Naive B cell (primary cell): Measurements from ENCODE around the gene KPTN. TPM values are rescaled to one million over a fixed set of nuclear protein-coding genes. Genes with fewer than 3 reads are reported as not detected.

Experiments used
- ATAC-seq, 2 donors: fragments of 150-1000 bp; cut with Tn5 transposase; 2 replicates each; pipeline ENCODE4 v1.10.0; 2021; ENCODE audit warnings: low read depth in 2 of 2, mild to moderate bottlenecking in 2 of 2, moderate library complexity in 2 of 2
- DNase-seq: peaks from one replicate; pipeline ENCODE4 v3.0.0; 2022
- H3K27ac Mint-ChIP-seq, 6 donors: one replicate each; pipeline ENCODE4 v1.8.0; 2020 to 2022; ENCODE audit warnings: mild to moderate bottlenecking in 6 of 6, mixed read lengths in 6 of 6, moderate library complexity in 5 of 6, inconsistent platforms in 2 of 6
- H3K27me3 Mint-ChIP-seq, 3 donors: one replicate each; pipeline ENCODE4 v1.8.0; 2021 to 2022; ENCODE audit warnings: mixed read lengths in 3 of 3, mild to moderate bottlenecking in 1 of 3
- H3K36me3 Mint-ChIP-seq, 2 donors: one replicate each; pipeline ENCODE4 v1.8.0; 2020 to 2022; ENCODE audit warnings: mixed read lengths in 2 of 2, inconsistent platforms in 1 of 2, mild to moderate bottlenecking in 1 of 2
- H3K4me1 Mint-ChIP-seq, 3 donors: one replicate each; pipeline ENCODE4 v1.8.0; 2020 to 2022; ENCODE audit warnings: mixed read lengths in 3 of 3, inconsistent platforms in 1 of 3, mild to moderate bottlenecking in 1 of 3, moderate library complexity in 1 of 3
- H3K4me3 Mint-ChIP-seq, 8 donors: one replicate each; pipeline ENCODE4 v1.8.0; 2020 to 2022; ENCODE audit warnings: mild to moderate bottlenecking in 8 of 8, mixed read lengths in 8 of 8, moderate library complexity in 8 of 8, inconsistent platforms in 2 of 8
- H3K9me3 Mint-ChIP-seq, 7 donors: one replicate each; pipeline ENCODE4 v1.8.0; 2020 to 2022; ENCODE audit warnings: mixed read lengths in 7 of 7, mild to moderate bottlenecking in 5 of 7, inconsistent platforms in 2 of 7, moderate library complexity in 1 of 7
- polyA plus RNA-seq, 6 donors: library from polyadenylated mRNA; unstranded; fragments of 300-500 nt; fragmentation: Illumina TruSeq; gene quantifications; one replicate each; pipeline ENCODE4 v1.2.3, GENCODE V29; 2021; ENCODE audit warnings: low read depth in 6 of 6

KPTN gene
- polyA plus RNA-seq, 6 donors from 2014 or later = 6.1 to 25.8 (median 9.3) TPM

GRCh38 chr19:47505506-47505905, 21.5 kb upstream of the KPTN start:
- H3K27ac Mint-ChIP-seq = peak overlapping the region in 2 of 6 donors; percentile 28 to 36
- peaks cover 12 to 30% (median 17%) of the 10 kb centered on the region in 3 donors for H3K4me1 Mint-ChIP-seq
- DNase-seq (no peak), ATAC-seq (no peak)
- H3K36me3 Mint-ChIP-seq = peaks cover 11 to 15% of the 10 kb centered on the region in 2 donors
- peak overlapping the region in 1 of 8 donors; percentile 29 for H3K4me3 Mint-ChIP-seq
- H3K27me3 Mint-ChIP-seq = no peaks in the 10 kb centered on the region
- no peaks in the 10 kb centered on the region for H3K9me3 Mint-ChIP-seq

- H3K4me3 Mint-ChIP-seq = no peak overlapping the region
- H3K36me3 Mint-ChIP-seq = peaks cover 11 to 15% of the 10 kb centered on the region in 2 donors
- peaks cover 6 to 26% (median 8%) of the 10 kb centered on the region in 3 donors for H3K4me1 Mint-ChIP-seq
- DNase-seq = no peak
- peak overlapping the region in 1 of 6 donors; percentile 59 for H3K27ac Mint-ChIP-seq
- no peaks in the 10 kb centered on the region for H3K27me3 Mint-ChIP-seq
- no peak for ATAC-seq
- no peaks in the 10 kb centered on the region for H3K9me3 Mint-ChIP-seq
Measured at GRCh38 chr19:47503826-47504150, 19.8 kb upstream of the KPTN start.

- H3K4me3 Mint-ChIP-seq = no peak overlapping the region
- H3K9me3 Mint-ChIP-seq = no peaks in the 10 kb centered on the region
- DNase-seq (no peak), ATAC-seq (no peak)
- H3K36me3 Mint-ChIP-seq = peaks cover 11 to 15% of the 10 kb centered on the region in 2 donors
- peak overlapping the region in 1 of 6 donors; percentile 42 for H3K27ac Mint-ChIP-seq
- H3K4me1 Mint-ChIP-seq = peaks cover 8 to 27% (median 8%) of the 10 kb centered on the region in 3 donors
- no peaks in the 10 kb centered on the region for H3K27me3 Mint-ChIP-seq
Measured at GRCh38 chr19:47503130-47503825, 19.3 kb upstream of the KPTN start.

DNA sequence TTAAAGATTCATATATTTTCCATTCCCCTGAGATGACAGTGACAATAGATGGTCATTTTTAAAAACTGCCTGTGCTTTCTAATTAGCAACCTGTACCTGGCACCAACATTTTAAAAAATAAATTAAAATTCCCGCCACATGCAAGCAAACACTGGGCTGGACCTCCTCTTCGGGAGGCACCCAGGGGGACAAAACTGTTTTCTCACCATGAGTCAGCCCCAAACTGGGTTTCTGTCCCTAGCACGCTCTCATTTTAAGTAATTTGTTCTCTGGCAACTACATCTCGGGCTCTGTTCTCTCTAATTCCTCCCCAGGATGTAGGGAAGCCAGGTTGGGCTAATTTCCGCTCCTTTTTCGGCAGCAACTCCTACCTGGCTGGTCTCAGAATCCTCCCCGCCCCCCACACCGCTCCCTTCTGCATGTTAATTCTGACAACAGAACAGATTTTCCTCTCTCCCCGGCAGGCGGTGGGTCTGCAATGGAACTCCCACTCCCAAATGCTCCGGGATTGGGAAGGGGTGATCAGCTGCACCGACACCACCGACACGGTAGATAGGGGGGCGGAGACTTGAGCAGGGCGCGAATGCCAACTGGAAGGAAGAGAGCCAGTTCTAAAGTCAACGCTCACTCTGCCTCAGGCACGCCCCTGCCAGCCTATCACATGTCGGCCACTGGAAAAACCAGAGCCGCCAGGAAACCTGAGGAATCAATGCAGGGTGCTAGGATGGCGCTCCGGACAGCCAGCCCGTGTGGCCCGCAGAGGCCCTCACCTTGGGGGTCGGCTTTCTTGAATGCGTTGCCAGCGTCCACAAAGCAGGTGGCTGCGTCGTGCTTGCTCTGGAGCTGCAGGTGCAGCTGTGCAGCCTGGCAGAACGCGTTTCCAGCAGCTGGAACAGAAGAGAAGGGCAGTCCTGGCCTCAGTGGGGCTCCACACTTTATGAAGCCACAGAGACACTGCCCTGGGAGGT, 16.1 kb upstream of the KPTN start:
- Mint-ChIP-seq H3K4me1 (peaks cover 0 to 14% (median 8%) of the 10 kb centered on the region in 3 donors), H3K4me3 (no peak overlapping the region), H3K27ac (peak overlapping the region in 1 of 6 donors; percentile 32), H3K36me3 (peaks cover 11 to 22% of the 10 kb centered on the region in 2 donors), H3K27me3 (no peaks in the 10 kb centered on the region), H3K9me3 (no peaks in the 10 kb centered on the region)
- DNase-seq = no peak
- ATAC-seq = no peak

DNA sequence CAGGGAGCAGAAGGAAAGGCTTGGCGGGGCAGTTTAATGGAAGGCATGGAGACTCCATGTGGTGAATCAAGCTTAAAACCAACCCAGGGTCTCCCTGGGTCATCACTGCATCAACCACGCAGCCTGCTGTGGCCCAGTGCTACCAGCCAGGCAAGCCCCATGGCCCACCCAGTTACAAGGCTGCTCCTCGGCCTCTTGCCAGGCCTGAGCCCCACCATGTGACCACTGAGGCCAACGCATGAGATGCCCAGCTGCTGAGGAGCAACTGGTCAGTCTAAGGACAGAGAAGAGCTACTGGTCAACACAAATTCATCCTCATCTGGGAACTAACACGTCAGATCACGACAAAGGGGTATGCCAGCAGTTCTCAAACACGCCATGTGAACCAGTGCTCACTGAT, 15.4 kb upstream of the KPTN start:
- Mint-ChIP-seq H3K4me3 (no peak overlapping the region), H3K27ac (no peak overlapping the region)

DNA sequence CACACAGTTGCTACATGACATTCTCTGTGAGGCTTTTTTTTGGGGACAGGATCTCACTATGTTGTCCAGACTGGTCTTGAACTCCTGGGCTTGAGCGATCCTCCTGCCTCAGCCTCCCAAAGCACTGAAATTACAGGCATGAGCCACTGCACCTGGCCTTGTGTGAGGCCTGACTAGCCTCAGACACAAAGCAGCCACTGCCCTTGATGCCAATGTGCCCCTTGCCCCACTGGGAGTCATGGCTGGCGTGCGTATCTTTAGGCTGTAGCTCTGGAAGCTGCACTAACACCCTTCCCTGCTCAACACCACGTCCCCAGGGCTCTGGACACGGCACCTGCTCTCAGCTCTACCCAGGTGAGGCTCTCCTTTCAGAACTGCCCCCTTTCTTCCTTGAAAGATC, 14.5 kb upstream of the KPTN start:
- Mint-ChIP-seq H3K36me3 (peaks cover 11 to 21% of the 10 kb centered on the region in 2 donors), H3K27ac (peak overlapping the region in 1 of 6 donors; percentile 32), H3K4me3 (no peak overlapping the region)

More for the DNA sequence above, 15.4 kb upstream of the KPTN start:
- Mint-ChIP-seq H3K9me3 (no peaks in the 10 kb centered on the region), H3K27me3 (no peaks in the 10 kb centered on the region), H3K4me1 (peaks cover 0 to 13% (median 8%) of the 10 kb centered on the region in 3 donors), H3K36me3 (peaks cover 11 to 22% of the 10 kb centered on the region in 2 donors)
- no peak for DNase-seq
- ATAC-seq = no peak

DNA sequence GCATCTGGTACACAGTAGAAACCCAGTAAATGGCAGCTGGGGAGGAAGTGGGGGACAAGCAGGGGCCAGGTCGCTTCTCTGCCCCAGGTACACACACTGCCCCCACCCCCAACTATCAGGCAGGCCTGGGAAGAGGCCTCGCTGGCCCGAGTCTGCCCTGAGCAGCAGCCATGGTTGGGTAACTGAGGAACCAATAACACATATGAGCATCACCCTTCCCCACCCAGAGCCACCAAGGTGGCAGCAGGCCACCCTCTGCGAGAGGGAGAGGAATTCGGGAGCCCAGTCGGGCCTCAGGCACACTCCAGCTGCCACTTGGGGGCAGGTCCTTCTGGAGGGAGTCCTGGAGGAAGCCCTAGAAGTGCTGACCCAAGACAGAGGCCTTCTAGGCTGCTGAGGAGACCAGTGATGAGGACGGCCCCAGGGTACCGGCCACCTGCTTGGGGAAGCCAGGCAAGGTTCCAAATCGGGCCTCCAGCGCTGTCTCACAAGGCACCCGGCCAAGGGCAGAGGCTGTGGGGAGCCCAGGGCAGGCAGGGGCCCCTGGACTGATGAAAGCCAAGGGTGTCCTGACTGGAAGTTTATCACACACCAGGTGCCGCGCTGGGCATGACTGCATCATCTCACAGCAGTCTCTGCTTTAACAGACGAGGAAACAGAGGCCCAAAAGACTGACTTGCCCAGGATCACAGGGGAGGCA, 14.0 kb upstream of the KPTN start:
- Mint-ChIP-seq H3K4me1 (peaks cover 0 to 8% (median 8%) of the 10 kb centered on the region in 3 donors), H3K36me3 (peaks cover 5 to 15% of the 10 kb centered on the region in 2 donors), H3K4me3 (no peak overlapping the region), H3K27me3 (no peaks in the 10 kb centered on the region), H3K9me3 (no peaks in the 10 kb centered on the region), H3K27ac (peak overlapping the region in 3 of 6 donors; percentile 20 to 69 (median 28))
- ATAC-seq = no peak
- DNase-seq = no peak

More for the DNA sequence above, 14.5 kb upstream of the KPTN start:
- H3K4me1 Mint-ChIP-seq = peaks cover 0 to 13% (median 8%) of the 10 kb centered on the region in 3 donors
- H3K9me3 Mint-ChIP-seq = no peaks in the 10 kb centered on the region
- no peak for ATAC-seq
- no peak for DNase-seq
- H3K27me3 Mint-ChIP-seq = no peaks in the 10 kb centered on the region

DNA sequence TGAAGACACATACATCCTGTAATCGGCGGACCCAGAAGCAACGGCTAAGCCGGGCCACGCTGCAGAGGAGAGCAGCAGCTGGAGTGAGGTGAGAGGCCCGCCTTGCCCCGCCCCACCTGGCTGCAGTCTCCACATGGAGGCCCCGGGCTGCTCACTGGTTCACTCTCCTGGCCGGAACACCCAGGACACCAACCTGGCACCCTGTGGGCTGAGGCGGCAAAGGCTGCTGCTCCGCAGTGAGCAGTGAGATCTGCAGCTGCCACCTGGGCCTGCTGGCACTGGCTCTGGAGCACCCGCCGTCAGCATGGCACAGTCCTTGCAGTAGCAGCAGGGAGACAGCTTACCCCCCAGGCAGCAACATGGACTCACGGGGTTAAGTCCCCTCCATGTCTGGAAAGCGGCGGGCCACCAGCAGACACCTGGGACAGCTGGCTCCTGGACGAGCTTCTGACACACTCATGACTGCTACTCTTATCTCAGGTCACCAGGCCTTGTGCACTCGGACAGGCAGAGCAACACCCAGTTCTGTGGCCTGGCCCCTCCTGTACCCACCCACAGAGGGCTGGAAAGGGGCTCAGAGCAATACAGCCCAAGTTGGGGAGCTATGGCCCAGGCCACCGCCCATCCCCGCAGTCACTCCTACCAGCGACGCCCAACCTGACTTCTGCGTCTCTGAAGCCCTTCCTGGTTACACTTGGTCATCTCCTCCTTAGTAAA, 13.2 kb upstream of the KPTN start:
- peak overlapping the region in 2 of 6 donors; percentile 20 to 69 for H3K27ac Mint-ChIP-seq
- H3K36me3 Mint-ChIP-seq = peaks cover 0 to 14% of the 10 kb centered on the region in 2 donors
- no peak overlapping the region for H3K4me3 Mint-ChIP-seq
- peaks cover 0 to 8% (median 8%) of the 10 kb centered on the region in 3 donors for H3K4me1 Mint-ChIP-seq
- DNase-seq = no peak
- H3K27me3 Mint-ChIP-seq = no peaks in the 10 kb centered on the region
- no peaks in the 10 kb centered on the region for H3K9me3 Mint-ChIP-seq
- no peak for ATAC-seq

GRCh38 chr19:47495478-47496372, 11.7 kb upstream of the KPTN start:
- no peak for DNase-seq
- Mint-ChIP-seq H3K27me3 (no peaks in the 10 kb centered on the region), H3K4me3 (no peak overlapping the region), H3K4me1 (peaks cover 0 to 8% (median 8%) of the 10 kb centered on the region in 3 donors), H3K9me3 (no peaks in the 10 kb centered on the region), H3K36me3 (peaks cover 0 to 7% of the 10 kb centered on the region in 2 donors), H3K27ac (peak overlapping the region in 3 of 6 donors; percentile 34 to 88 (median 36))
- no peak for ATAC-seq

DNA sequence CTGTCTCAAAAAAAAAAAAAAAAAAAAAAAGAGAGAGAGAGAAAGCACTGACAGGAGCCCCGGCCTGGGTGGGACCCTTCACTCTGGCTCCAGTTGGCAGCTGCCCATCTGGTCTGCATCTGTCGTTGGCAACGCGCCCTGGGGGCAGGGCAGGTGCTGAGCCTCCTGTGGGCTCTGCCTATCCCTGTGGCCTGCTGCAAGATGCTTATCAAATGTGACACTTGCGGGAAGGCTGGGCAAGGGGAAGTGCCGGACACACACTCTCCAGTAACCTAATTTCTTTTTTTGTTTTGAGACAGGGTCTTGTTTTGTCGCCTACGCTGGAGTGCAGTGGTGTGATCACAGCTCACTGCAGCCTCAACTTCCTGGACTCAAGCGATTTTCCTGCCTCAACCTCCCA, 10.7 kb upstream of the KPTN start:
- no peak overlapping the region for H3K4me3 Mint-ChIP-seq
- peaks cover 0 to 14% of the 10 kb centered on the region in 2 donors for H3K36me3 Mint-ChIP-seq
- no peaks in the 10 kb centered on the region for H3K9me3 Mint-ChIP-seq
- H3K27me3 Mint-ChIP-seq = no peaks in the 10 kb centered on the region
- no peak for DNase-seq
- no peak overlapping the region for H3K27ac Mint-ChIP-seq
- peaks cover 0 to 15% (median 13%) of the 10 kb centered on the region in 3 donors for H3K4me1 Mint-ChIP-seq
- no peak for ATAC-seq

GRCh38 chr19:47494211-47494547, 10.2 kb upstream of the KPTN start:
- Mint-ChIP-seq H3K27me3 (no peaks in the 10 kb centered on the region), H3K4me1 (peaks cover 0 to 14% (median 13%) of the 10 kb centered on the region in 3 donors), H3K9me3 (no peaks in the 10 kb centered on the region), H3K36me3 (peaks cover 0 to 17% of the 10 kb centered on the region in 2 donors), H3K27ac (peak overlapping the region in 1 of 6 donors; percentile 54), H3K4me3 (no peak overlapping the region)
- DNase-seq (no peak), ATAC-seq (no peak)
